ENCODE results near the gene NUP133.

Gene NUP133

DNA sequence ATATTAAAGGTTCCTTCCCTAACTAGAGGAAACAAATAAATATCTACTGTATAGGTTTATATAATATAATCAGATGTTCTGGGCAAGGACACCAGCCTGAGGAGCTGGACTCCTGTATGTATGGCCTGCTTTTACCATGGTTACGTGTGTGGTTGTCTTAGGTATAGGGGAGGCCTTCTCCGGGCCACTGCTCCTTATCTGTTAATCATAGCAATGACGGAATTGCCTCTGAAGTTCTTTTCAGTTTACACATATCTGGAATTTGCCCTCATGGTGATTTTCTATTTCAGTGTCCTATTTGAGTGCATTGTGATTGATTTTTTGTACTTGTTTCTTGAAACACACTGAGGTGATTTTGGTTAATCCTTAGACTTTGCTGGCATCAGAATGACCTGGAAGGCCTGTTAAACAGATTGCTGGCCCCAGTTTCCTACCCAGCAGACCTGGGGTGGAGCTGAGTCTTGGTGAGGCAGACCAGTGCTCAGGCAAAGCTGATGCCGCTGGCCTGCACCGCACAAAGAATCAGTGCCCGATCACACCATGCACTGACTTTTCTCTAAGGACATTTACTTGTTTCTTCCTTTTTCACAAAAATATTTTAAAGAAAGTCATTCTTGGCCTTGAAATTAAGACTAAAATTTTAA is 31.8 kb upstream of the NUP133 start:
- H3K4me1 ChIP-seq (ENCODE audit: control insufficient read depth, insufficient read depth, low read length), result no peaks in the 10 kb centered on the region
- H3K27ac ChIP-seq (ENCODE audit: extremely low read depth, low read depth, low read length), result no peak overlapping the region
- ChIA-PET CTCF (interaction anchor here (1.0 to 1.2 kb wide), 3 partner anchors 10 to 19 kb away, joined by 3 to 4 read pairs (median 3); partner anchors contain the start of gene ABCB10), POLR2A (no interaction called here)
- no peak for TF ChIP-seq YY2 (tag by site-specific recombination; IDR thresholded peaks at IDR 0.05)
- TF ChIP-seq, protein P1, sequence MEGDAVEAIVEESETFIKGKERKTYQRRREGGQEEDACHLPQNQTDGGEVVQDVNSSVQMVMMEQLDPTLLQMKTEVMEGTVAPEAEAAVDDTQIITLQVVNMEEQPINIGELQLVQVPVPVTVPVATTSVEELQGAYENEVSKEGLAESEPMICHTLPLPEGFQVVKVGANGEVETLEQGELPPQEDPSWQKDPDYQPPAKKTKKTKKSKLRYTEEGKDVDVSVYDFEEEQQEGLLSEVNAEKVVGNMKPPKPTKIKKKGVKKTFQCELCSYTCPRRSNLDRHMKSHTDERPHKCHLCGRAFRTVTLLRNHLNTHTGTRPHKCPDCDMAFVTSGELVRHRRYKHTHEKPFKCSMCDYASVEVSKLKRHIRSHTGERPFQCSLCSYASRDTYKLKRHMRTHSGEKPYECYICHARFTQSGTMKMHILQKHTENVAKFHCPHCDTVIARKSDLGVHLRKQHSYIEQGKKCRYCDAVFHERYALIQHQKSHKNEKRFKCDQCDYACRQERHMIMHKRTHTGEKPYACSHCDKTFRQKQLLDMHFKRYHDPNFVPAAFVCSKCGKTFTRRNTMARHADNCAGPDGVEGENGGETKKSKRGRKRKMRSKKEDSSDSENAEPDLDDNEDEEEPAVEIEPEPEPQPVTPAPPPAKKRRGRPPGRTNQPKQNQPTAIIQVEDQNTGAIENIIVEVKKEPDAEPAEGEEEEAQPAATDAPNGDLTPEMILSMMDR (tag by site-specific recombination; IDR thresholded peaks at IDR 0.05), result no peak
- TF ChIP-seq ZNF214 (tag by site-specific recombination; IDR thresholded peaks at IDR 0.05; ENCODE audit: borderline replicate concordance), result no peak
- TF ChIP-seq ZNF510 (tag by site-specific recombination; IDR thresholded peaks at IDR 0.05; ENCODE audit: insufficient replicate concordance), result no peak
- TF ChIP-seq ZBTB48 (tag by site-specific recombination; IDR thresholded peaks at IDR 0.05), result no peak
- no peak for TF ChIP-seq ZFP37 (tag by site-specific recombination; IDR thresholded peaks at IDR 0.05)
- peaks cover 75 to 95% of the 10 kb centered on the region in 2 experiments for H3K36me3 ChIP-seq (ENCODE audit: control insufficient read depth in 2 of 2, insufficient read depth in 1 of 2, low read length in 2 of 2)
- no peak overlapping the region for H3K4me3 ChIP-seq (ENCODE audit: low read depth, low read length)
- no peaks in the 10 kb centered on the region for H3K9me3 ChIP-seq (ENCODE audit: control insufficient read depth, insufficient read depth, low read depth, low read length)

DNA sequence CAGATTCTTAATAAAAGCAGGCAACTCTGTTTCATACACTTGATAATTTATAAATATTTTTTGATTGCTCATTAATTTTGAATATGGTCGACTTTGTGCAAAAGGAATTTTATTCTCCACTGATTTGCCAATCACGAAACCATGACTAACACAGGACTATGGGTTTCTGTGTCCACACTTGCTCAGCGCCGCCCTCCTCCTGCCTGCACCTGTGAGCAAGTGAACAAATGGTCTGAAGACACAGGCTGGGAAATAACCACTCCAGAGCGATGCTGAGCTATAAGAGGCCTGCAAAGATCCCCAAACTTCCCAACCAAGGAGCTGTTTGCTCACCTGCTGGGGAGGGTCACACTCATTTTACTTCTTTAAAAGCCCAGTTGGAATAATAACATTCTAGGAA is 30.8 kb upstream of the NUP133 start:
- ChIA-PET POLR2A (interaction anchor here (0.5 kb wide), 1 partner anchor 17 kb away, joined by 3 read pairs; no protein-coding TSS in a partner anchor), CTCF (interaction anchor here (0.5 to 1.0 kb wide), 3 partner anchors 11 to 184 kb away, joined by 3 read pairs; no protein-coding TSS in a partner anchor)
- H3K4me3 ChIP-seq (ENCODE audit: low read depth, low read length), result no peak overlapping the region
- no peaks in the 10 kb centered on the region for H3K9me3 ChIP-seq (ENCODE audit: control insufficient read depth, insufficient read depth, low read depth, low read length)
- H3K36me3 ChIP-seq (ENCODE audit: control insufficient read depth in 2 of 2, insufficient read depth in 1 of 2, low read length in 2 of 2), result peaks cover 75 to 89% of the 10 kb centered on the region in 2 experiments
- H3K4me1 ChIP-seq (ENCODE audit: control insufficient read depth, insufficient read depth, low read length), result no peaks in the 10 kb centered on the region
- TF ChIP-seq, protein P2, sequence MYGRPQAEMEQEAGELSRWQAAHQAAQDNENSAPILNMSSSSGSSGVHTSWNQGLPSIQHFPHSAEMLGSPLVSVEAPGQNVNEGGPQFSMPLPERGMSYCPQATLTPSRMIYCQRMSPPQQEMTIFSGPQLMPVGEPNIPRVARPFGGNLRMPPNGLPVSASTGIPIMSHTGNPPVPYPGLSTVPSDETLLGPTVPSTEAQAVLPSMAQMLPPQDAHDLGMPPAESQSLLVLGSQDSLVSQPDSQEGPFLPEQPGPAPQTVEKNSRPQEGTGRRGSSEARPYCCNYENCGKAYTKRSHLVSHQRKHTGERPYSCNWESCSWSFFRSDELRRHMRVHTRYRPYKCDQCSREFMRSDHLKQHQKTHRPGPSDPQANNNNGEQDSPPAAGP (tag by site-specific recombination; IDR thresholded peaks at IDR 0.05), result no peak
- TF ChIP-seq ZNF354C (tag by site-specific recombination; IDR thresholded peaks at IDR 0.05; ENCODE audit: borderline replicate concordance, low read depth) (no peak), HOXC10 (CRISPR knock-in tag; IDR thresholded peaks at IDR 0.05) (no peak), ZNF521 (tag by site-specific recombination; IDR thresholded peaks at IDR 0.05) (no peak), KLF8 (tag by site-specific recombination; IDR thresholded peaks at IDR 0.05) (no peak), OSR2 (tag by site-specific recombination; IDR thresholded peaks at IDR 0.05) (no peak), GLIS2 (tag by site-specific recombination; IDR thresholded peaks at IDR 0.05) (no peak), KLF7 (tag by site-specific recombination; IDR thresholded peaks at IDR 0.05; ENCODE audit: borderline replicate concordance) (no peak), ZXDB (tag by site-specific recombination; IDR thresholded peaks at IDR 0.05) (no peak), ZNF677 (tag by site-specific recombination; IDR thresholded peaks at IDR 0.05) (no peak), ZNF335 (tag by site-specific recombination; conservative IDR thresholded peaks at IDR 0.05) (no peak)
- TF ChIP-seq, protein P3, sequence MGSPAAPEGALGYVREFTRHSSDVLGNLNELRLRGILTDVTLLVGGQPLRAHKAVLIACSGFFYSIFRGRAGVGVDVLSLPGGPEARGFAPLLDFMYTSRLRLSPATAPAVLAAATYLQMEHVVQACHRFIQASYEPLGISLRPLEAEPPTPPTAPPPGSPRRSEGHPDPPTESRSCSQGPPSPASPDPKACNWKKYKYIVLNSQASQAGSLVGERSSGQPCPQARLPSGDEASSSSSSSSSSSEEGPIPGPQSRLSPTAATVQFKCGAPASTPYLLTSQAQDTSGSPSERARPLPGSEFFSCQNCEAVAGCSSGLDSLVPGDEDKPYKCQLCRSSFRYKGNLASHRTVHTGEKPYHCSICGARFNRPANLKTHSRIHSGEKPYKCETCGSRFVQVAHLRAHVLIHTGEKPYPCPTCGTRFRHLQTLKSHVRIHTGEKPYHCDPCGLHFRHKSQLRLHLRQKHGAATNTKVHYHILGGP (tag by site-specific recombination; IDR thresholded peaks at IDR 0.05), result no peak
- TF ChIP-seq, protein P4, sequence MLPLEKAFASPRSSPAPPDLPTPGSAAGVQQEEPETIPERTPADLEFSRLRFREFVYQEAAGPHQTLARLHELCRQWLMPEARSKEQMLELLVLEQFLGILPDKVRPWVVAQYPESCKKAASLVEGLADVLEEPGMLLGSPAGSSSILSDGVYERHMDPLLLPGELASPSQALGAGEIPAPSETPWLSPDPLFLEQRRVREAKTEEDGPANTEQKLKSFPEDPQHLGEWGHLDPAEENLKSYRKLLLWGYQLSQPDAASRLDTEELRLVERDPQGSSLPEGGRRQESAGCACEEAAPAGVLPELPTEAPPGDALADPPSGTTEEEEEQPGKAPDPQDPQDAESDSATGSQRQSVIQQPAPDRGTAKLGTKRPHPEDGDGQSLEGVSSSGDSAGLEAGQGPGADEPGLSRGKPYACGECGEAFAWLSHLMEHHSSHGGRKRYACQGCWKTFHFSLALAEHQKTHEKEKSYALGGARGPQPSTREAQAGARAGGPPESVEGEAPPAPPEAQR (tag by site-specific recombination; IDR thresholded peaks at IDR 0.05), result no peak
- TF ChIP-seq, protein P5, sequence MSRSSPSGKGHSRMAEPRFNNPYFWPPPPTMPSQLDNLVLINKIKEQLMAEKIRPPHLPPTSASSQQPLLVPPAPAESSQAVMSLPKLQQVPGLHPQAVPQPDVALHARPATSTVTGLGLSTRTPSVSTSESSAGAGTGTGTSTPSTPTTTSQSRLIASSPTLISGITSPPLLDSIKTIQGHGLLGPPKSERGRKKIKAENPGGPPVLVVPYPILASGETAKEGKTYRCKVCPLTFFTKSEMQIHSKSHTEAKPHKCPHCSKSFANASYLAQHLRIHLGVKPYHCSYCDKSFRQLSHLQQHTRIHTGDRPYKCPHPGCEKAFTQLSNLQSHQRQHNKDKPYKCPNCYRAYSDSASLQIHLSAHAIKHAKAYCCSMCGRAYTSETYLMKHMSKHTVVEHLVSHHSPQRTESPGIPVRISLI (tag by site-specific recombination; IDR thresholded peaks at IDR 0.05), result no peak
- no peak overlapping the region for H3K27ac ChIP-seq (ENCODE audit: extremely low read depth, low read depth, low read length)
